ENCODE results near the gene PTGFRN. TPM values are rescaled to one million over a fixed set of nuclear protein-coding genes. Genes with fewer than 3 reads are reported as not detected.

PTGFRN gene
- total RNA-seq, 1 experiment from 2014 or later: 81.4 TPM

- H3K4me3 ChIP-seq (ENCODE audit: insufficient read depth, low read depth, low read length): no peak overlapping the region
- no peak for DNase-seq
- peaks cover 8% of the 10 kb centered on the region for H3K36me3 ChIP-seq (replicated peaks; ENCODE audit: control insufficient read depth, insufficient read depth, low read length)
Measured at GRCh38 chr1:116950517-116951199, 40.9 kb downstream of the PTGFRN start.

GRCh38 chr1:116951200-116951935, 41.7 kb downstream of the PTGFRN start:
- Histone ChIP-seq H3K36me3 (replicated peaks; ENCODE audit: control insufficient read depth, insufficient read depth, low read length) (peaks cover 7% of the 10 kb centered on the region), H3K27me3 (ENCODE audit: control insufficient read depth, insufficient read depth, low read length) (no peaks in the 10 kb centered on the region), H3K4me3 (ENCODE audit: insufficient read depth, low read depth, low read length) (no peak overlapping the region)
- DNase-seq: no peak

More at GRCh38 chr1:116950517-116951199, 40.9 kb downstream of the PTGFRN start:
- no peaks in the 10 kb centered on the region for H3K27me3 ChIP-seq (ENCODE audit: control insufficient read depth, insufficient read depth, low read length)

- Histone ChIP-seq H3K36me3 (replicated peaks; ENCODE audit: control insufficient read depth, insufficient read depth, low read length) (peaks cover 7% of the 10 kb centered on the region), H3K4me3 (ENCODE audit: insufficient read depth, low read depth, low read length) (no peak overlapping the region), H3K27me3 (ENCODE audit: control insufficient read depth, insufficient read depth, low read length) (no peaks in the 10 kb centered on the region)
- no peak for DNase-seq
Measured at GRCh38 chr1:116952738-116953275, 43.1 kb downstream of the PTGFRN start.

- Histone ChIP-seq H3K27me3 (ENCODE audit: control insufficient read depth, insufficient read depth, low read length) (no peaks in the 10 kb centered on the region), H3K4me3 (ENCODE audit: insufficient read depth, low read depth, low read length) (no peak overlapping the region), H3K36me3 (replicated peaks; ENCODE audit: control insufficient read depth, insufficient read depth, low read length) (peaks cover 5% of the 10 kb centered on the region)
- no peak for DNase-seq
Measured at GRCh38 chr1:116954440-116954839, 44.7 kb downstream of the PTGFRN start.

- H3K36me3 ChIP-seq (replicated peaks; ENCODE audit: control insufficient read depth, insufficient read depth, low read length): peaks cover 1% of the 10 kb centered on the region
- H3K27me3 ChIP-seq (ENCODE audit: control insufficient read depth, insufficient read depth, low read length): no peaks in the 10 kb centered on the region
- no peak overlapping the region for H3K4me3 ChIP-seq (ENCODE audit: insufficient read depth, low read depth, low read length)
- DNase-seq: no peak
Measured at GRCh38 chr1:116956378-116956777, 46.7 kb downstream of the PTGFRN start.

- Histone ChIP-seq H3K27me3 (ENCODE audit: control insufficient read depth, insufficient read depth, low read length) (no peaks in the 10 kb centered on the region), H3K36me3 (replicated peaks; ENCODE audit: control insufficient read depth, insufficient read depth, low read length) (peaks cover 4% of the 10 kb centered on the region), H3K4me3 (ENCODE audit: insufficient read depth, low read depth, low read length) (no peak overlapping the region)
- no peak for DNase-seq
Measured at GRCh38 chr1:116957646-116958045, 47.9 kb downstream of the PTGFRN start.

- no peaks in the 10 kb centered on the region for H3K27me3 ChIP-seq (ENCODE audit: control insufficient read depth, insufficient read depth, low read length)
- H3K36me3 ChIP-seq (replicated peaks; ENCODE audit: control insufficient read depth, insufficient read depth, low read length): peaks cover 6% of the 10 kb centered on the region
- no peak for DNase-seq
Measured at GRCh38 chr1:116958110-116958509, 48.4 kb downstream of the PTGFRN start.

GRCh38 chr1:116958977-116959376, 49.3 kb downstream of the PTGFRN start:
- Histone ChIP-seq H3K27me3 (ENCODE audit: control insufficient read depth, insufficient read depth, low read length) (no peaks in the 10 kb centered on the region), H3K4me3 (ENCODE audit: insufficient read depth, low read depth, low read length) (no peak overlapping the region), H3K36me3 (replicated peaks; ENCODE audit: control insufficient read depth, insufficient read depth, low read length) (peaks cover 6% of the 10 kb centered on the region)
- DNase-seq: no peak

More at GRCh38 chr1:116958110-116958509, 48.4 kb downstream of the PTGFRN start:
- H3K4me3 ChIP-seq (ENCODE audit: insufficient read depth, low read depth, low read length): no peak overlapping the region

- Histone ChIP-seq H3K4me3 (ENCODE audit: insufficient read depth, low read depth, low read length) (no peak overlapping the region), H3K36me3 (replicated peaks; ENCODE audit: control insufficient read depth, insufficient read depth, low read length) (peaks cover 7% of the 10 kb centered on the region), H3K27me3 (ENCODE audit: control insufficient read depth, insufficient read depth, low read length) (no peaks in the 10 kb centered on the region)
- DNase-seq: no peak
Measured at GRCh38 chr1:116961606-116962005, 51.9 kb downstream of the PTGFRN start.

GRCh38 chr1:116962987-116963639, 53.4 kb downstream of the PTGFRN start:
- peaks cover 11% of the 10 kb centered on the region for H3K36me3 ChIP-seq (replicated peaks; ENCODE audit: control insufficient read depth, insufficient read depth, low read length)
- H3K4me3 ChIP-seq (ENCODE audit: insufficient read depth, low read depth, low read length): no peak overlapping the region
- H3K27me3 ChIP-seq (ENCODE audit: control insufficient read depth, insufficient read depth, low read length): no peaks in the 10 kb centered on the region
- no peak for DNase-seq

- H3K27me3 ChIP-seq (ENCODE audit: control insufficient read depth, insufficient read depth, low read length): no peaks in the 10 kb centered on the region
- no peak for DNase-seq
- H3K4me3 ChIP-seq (ENCODE audit: insufficient read depth, low read depth, low read length): no peak overlapping the region
- peaks cover 10% of the 10 kb centered on the region for H3K36me3 ChIP-seq (replicated peaks; ENCODE audit: control insufficient read depth, insufficient read depth, low read length)
Measured at GRCh38 chr1:116966791-116967190, 57.1 kb downstream of the PTGFRN start.

GRCh38 chr1:116968724-116969123, 59.0 kb downstream of the PTGFRN start:
- Histone ChIP-seq H3K27me3 (ENCODE audit: control insufficient read depth, insufficient read depth, low read length) (no peaks in the 10 kb centered on the region), H3K36me3 (replicated peaks; ENCODE audit: control insufficient read depth, insufficient read depth, low read length) (peaks cover 8% of the 10 kb centered on the region), H3K4me3 (ENCODE audit: insufficient read depth, low read depth, low read length) (no peak overlapping the region)
- no peak for DNase-seq

GRCh38 chr1:116971258-116971860, 61.6 kb downstream of the PTGFRN start:
- no peak overlapping the region for H3K4me3 ChIP-seq (ENCODE audit: insufficient read depth, low read depth, low read length)
- peaks cover 15% of the 10 kb centered on the region for H3K36me3 ChIP-seq (replicated peaks; ENCODE audit: control insufficient read depth, insufficient read depth, low read length)
- no peaks in the 10 kb centered on the region for H3K27me3 ChIP-seq (ENCODE audit: control insufficient read depth, insufficient read depth, low read length)
- DNase-seq: no peak

GRCh38 chr1:116971965-116972673, 62.4 kb downstream of the PTGFRN start:
- DNase-seq: no peak

More at GRCh38 chr1:116971965-116972673, 62.4 kb downstream of the PTGFRN start:
- Histone ChIP-seq H3K27me3 (ENCODE audit: control insufficient read depth, insufficient read depth, low read length) (no peaks in the 10 kb centered on the region), H3K4me3 (ENCODE audit: insufficient read depth, low read depth, low read length) (no peak overlapping the region), H3K36me3 (replicated peaks; ENCODE audit: control insufficient read depth, insufficient read depth, low read length) (peaks cover 13% of the 10 kb centered on the region)
